PC-3 (cell line): ENCODE results near the gene PEX6.

Experiments used
- CTCF ChIP-seq: fragments of 300-600 bp; sonication (generic); conservative IDR thresholded peaks from 2 replicates; pipeline ENCODE4 v1.5.1; 2017; ENCODE audit warnings: antibody characterized with exemption, low read depth, mild to moderate bottlenecking, low read length
- EZH2 ChIP-seq: fragments of 300-600 bp; sonication (generic); IDR thresholded peaks from one replicate; pipeline ENCODE4 v1.6.1; 2017; ENCODE audit warnings: antibody characterized with exemption, mild to moderate bottlenecking, low read length; ENCODE audit not compliant: unreplicated experiment

- no peak for TF ChIP-seq EZH2
- no peak for TF ChIP-seq CTCF
These were observed 41.9 kb upstream of the PEX6 start for GRCh38 chr6:43020847-43021246.
